Ishikawa (cell line): ENCODE results near the gene ISCA1.

Experiments
- EP300 ChIP-seq: IDR thresholded peaks from 2 replicates; pipeline ENCODE4 v1.6.1; 2012; ENCODE audit warnings: borderline replicate concordance
- RAD21 ChIP-seq: IDR thresholded peaks from 2 replicates; pipeline ENCODE4 v1.6.1; 2012; ENCODE audit warnings: low read depth
- TF ChIP-seq, protein P1 (sequence below): IDR thresholded peaks from 2 replicates; pipeline ENCODE4 v1.6.1; 2012
- TF ChIP-seq, protein P2 (sequence below): IDR thresholded peaks from 2 replicates; pipeline ENCODE4 v1.6.1; 2012; ENCODE audit warnings: low read depth, mild to moderate bottlenecking

DNA sequence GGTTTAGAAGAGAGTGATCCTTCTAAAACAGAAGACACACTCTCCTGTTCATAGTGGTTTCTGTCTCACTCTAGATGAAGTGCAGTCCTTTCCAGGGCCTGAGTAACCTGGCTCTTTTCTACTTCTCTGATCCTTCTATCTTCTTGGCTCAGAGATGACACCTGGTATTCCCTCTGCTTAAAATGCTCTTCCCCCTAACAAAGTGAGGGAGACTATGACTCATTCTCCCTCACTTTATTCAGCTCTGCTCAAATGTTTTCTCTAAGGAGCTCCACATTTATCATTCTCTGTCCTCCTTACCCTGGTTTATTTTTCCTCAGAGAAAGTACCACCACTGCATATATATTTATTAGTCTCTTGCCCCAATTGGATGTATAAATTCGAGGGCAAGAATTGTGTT is 47.3 kb upstream of the ISCA1 start:
- TF ChIP-seq EP300 (no peak), RAD21 (no peak)
- TF ChIP-seq, protein P1, sequence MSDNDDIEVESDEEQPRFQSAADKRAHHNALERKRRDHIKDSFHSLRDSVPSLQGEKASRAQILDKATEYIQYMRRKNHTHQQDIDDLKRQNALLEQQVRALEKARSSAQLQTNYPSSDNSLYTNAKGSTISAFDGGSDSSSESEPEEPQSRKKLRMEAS, result no peak
- TF ChIP-seq, protein P2, sequence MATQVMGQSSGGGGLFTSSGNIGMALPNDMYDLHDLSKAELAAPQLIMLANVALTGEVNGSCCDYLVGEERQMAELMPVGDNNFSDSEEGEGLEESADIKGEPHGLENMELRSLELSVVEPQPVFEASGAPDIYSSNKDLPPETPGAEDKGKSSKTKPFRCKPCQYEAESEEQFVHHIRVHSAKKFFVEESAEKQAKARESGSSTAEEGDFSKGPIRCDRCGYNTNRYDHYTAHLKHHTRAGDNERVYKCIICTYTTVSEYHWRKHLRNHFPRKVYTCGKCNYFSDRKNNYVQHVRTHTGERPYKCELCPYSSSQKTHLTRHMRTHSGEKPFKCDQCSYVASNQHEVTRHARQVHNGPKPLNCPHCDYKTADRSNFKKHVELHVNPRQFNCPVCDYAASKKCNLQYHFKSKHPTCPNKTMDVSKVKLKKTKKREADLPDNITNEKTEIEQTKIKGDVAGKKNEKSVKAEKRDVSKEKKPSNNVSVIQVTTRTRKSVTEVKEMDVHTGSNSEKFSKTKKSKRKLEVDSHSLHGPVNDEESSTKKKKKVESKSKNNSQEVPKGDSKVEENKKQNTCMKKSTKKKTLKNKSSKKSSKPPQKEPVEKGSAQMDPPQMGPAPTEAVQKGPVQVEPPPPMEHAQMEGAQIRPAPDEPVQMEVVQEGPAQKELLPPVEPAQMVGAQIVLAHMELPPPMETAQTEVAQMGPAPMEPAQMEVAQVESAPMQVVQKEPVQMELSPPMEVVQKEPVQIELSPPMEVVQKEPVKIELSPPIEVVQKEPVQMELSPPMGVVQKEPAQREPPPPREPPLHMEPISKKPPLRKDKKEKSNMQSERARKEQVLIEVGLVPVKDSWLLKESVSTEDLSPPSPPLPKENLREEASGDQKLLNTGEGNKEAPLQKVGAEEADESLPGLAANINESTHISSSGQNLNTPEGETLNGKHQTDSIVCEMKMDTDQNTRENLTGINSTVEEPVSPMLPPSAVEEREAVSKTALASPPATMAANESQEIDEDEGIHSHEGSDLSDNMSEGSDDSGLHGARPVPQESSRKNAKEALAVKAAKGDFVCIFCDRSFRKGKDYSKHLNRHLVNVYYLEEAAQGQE, result no peak
